SK-N-SH (cell line): ENCODE measurements around the gene SREBF2. TPM values are rescaled to one million over a fixed set of nuclear protein-coding genes. Genes with fewer than 3 reads are reported as not detected.

ENCODE experiments used
- CTCF ChIA-PET: fragments of 300-600, 350-600 bp; formaldehyde crosslinking; extraction: SDS; loops from one replicate; lab custom pipeline; 2021; lab: Yijun Ruan, JAX
- POLR2A ChIA-PET: fragments of 350-600 bp; sonication (Branson Sonifier 250); formaldehyde crosslinking; extraction: SDS; loops from one replicate; lab custom pipeline; 2020; ENCODE audit warnings: antibody characterized with exemption, inconsistent platforms; lab: Yijun Ruan, JAX
- DNase-seq: peaks from one replicate; pipeline ENCODE4 v3.0.0; 2012
- H2AFZ ChIP-seq: fragments of 200-600 bp; sonication (generic); 2 replicates; pipeline ENCODE4 v1.8.1; 2016; ENCODE audit warnings: antibody characterized with exemption, mild to moderate bottlenecking, low read depth
- H3F3A ChIP-seq: fragments of 200-600 bp; sonication (generic); replicated peaks from 2 replicates; pipeline ENCODE3; 2016; ENCODE audit warnings: antibody characterized with exemption, mild to moderate bottlenecking; ENCODE audit not compliant: insufficient read depth
- H3K27ac ChIP-seq, 2 experiments: fragments of 200-500 bp in 1 of 2; fragments of 200-600 bp in 1 of 2; sonication (Bioruptor generic) in 1 of 2; sonication (generic), shearing (Covaris generic) in 1 of 2; 2 replicates each; pipeline versions ENCODE4 v1.5.1 to v1.6.1; 2014 to 2016; ENCODE audit warnings: low read depth in 2 of 2, inconsistent platforms in 1 of 2, low read length in 1 of 2, mild to moderate bottlenecking in 1 of 2, mixed read lengths in 1 of 2
- H3K27me3 ChIP-seq: fragments of 200-600 bp; sonication (generic), shearing (Covaris generic); 2 replicates; pipeline ENCODE4 v1.6.1; 2016; ENCODE audit warnings: mixed run types; ENCODE audit not compliant: insufficient read depth
- H3K36me3 ChIP-seq, 2 experiments: fragments of 200-500 bp in 1 of 2; fragments of 200-600 bp in 1 of 2; sonication (Bioruptor generic) in 1 of 2; sonication (generic) in 1 of 2; replicated peaks in 1 of 2; 2 replicates each; pipeline versions ENCODE3 to v1.5.1; 2014 to 2016; ENCODE audit warnings: low read length in 1 of 2, mild to moderate bottlenecking in 1 of 2; ENCODE audit not compliant: insufficient read depth in 2 of 2, control insufficient read depth in 1 of 2
- H3K4me1 ChIP-seq, 2 experiments: fragments of 200-500 bp in 1 of 2; fragments of 200-600 bp in 1 of 2; sonication (Bioruptor generic) in 1 of 2; sonication (generic), shearing (Covaris generic) in 1 of 2; 2 replicates each; pipeline versions ENCODE4 v1.5.1 to v1.6.1; 2014 to 2016; ENCODE audit warnings: low read depth in 1 of 2, low read length in 1 of 2, mixed run types in 1 of 2; ENCODE audit not compliant: insufficient read depth in 2 of 2, control insufficient read depth in 1 of 2
- H3K4me2 ChIP-seq: fragments of 200-600 bp; sonication (generic), shearing (Covaris generic); 2 replicates; pipeline ENCODE4 v1.6.1; 2017; ENCODE audit warnings: mixed run types
- H3K4me3 ChIP-seq, 2 experiments: fragments of 200-500 bp in 1 of 2; fragments of 200-600 bp in 1 of 2; sonication (Bioruptor generic) in 1 of 2; sonication (generic), shearing (Covaris generic) in 1 of 2; 2 replicates each; pipeline versions ENCODE4 v1.5.1 to v1.8.1; 2014 to 2016; ENCODE audit warnings: low read depth in 2 of 2, inconsistent platforms in 1 of 2, low read length in 1 of 2, mild to moderate bottlenecking in 1 of 2, mixed read lengths in 1 of 2, moderate library complexity in 1 of 2
- H3K79me2 ChIP-seq: fragments of 200-600 bp; sonication (generic); 2 replicates; pipeline ENCODE4 v1.8.1; 2017; ENCODE audit warnings: mild to moderate bottlenecking; ENCODE audit not compliant: insufficient read depth
- H3K9ac ChIP-seq: fragments of 200-600 bp; sonication (generic); 2 replicates; pipeline ENCODE4 v1.6.1; 2017; ENCODE audit warnings: mixed run types
- H3K9me2 ChIP-seq: fragments of 200-600 bp; sonication (generic); 2 replicates; pipeline ENCODE4 v1.6.1; 2017; ENCODE audit warnings: mixed run types
- H3K9me3 ChIP-seq: fragments of 200-600 bp; sonication (generic); 2 replicates; pipeline ENCODE4 v1.6.1; 2017; ENCODE audit warnings: mixed run types, mild to moderate bottlenecking, moderate library complexity
- H4K20me1 ChIP-seq: fragments of 200-600 bp; sonication (generic); 2 replicates; pipeline ENCODE4 v1.6.1; 2017; ENCODE audit warnings: mild to moderate bottlenecking, mixed run types; ENCODE audit not compliant: insufficient read depth
- CHD2 ChIP-seq: fragments of 150-350 bp; IDR thresholded peaks from 2 replicates; pipeline ENCODE4 v1.6.1; 2018; ENCODE audit warnings: low read length; ENCODE audit not compliant: partially characterized antibody
- CTCF ChIP-seq: fragments of 200-600 bp; sonication (generic); IDR thresholded peaks from 2 replicates; pipeline ENCODE4 v1.6.1; 2017; ENCODE audit warnings: antibody characterized with exemption, mild to moderate bottlenecking, moderate library complexity
- ELF1 ChIP-seq: IDR thresholded peaks from 2 replicates; pipeline ENCODE4 v1.4.0; 2012
- FOXJ3 ChIP-seq: sonication (generic); formaldehyde crosslinking; IDR thresholded peaks from 2 replicates; pipeline ENCODE4 v1.5.1; 2020; ENCODE audit warnings: mild to moderate bottlenecking, missing genetic modification reagents
- GATA2 ChIP-seq: sonication (generic); formaldehyde crosslinking; IDR thresholded peaks from 2 replicates; pipeline ENCODE4 v1.5.0; 2020; ENCODE audit warnings: mild to moderate bottlenecking, missing genetic modification reagents
- NFIC ChIP-seq: IDR thresholded peaks from 2 replicates; pipeline ENCODE4 v1.4.0; 2012; ENCODE audit warnings: borderline replicate concordance
- PBX3 ChIP-seq: IDR thresholded peaks from 2 replicates; pipeline ENCODE4; 2012
- RCOR1 ChIP-seq: fragments of 150-350 bp; IDR thresholded peaks from 2 replicates; pipeline ENCODE4 v1.6.1; 2017; ENCODE audit warnings: antibody characterized with exemption, low read length
- TAF1 ChIP-seq: IDR thresholded peaks from 2 replicates; pipeline ENCODE4 v1.6.1; 2012; ENCODE audit warnings: low read depth, mild to moderate bottlenecking, low read length, moderate library complexity, borderline replicate concordance
- TCF12 ChIP-seq: IDR thresholded peaks from 2 replicates; pipeline ENCODE4 v1.4.0; 2012
- ZBTB33 ChIP-seq: IDR thresholded peaks from 2 replicates; pipeline ENCODE4 v1.4.0; 2012; ENCODE audit warnings: low read depth, borderline replicate concordance
- WGBS: methylation state at CpG from one replicate; pipeline ENCODE4 v1.1.6; 2017; ENCODE audit warnings: low lambda C conversion rate; 5-methylcytosine and 5-hydroxymethylcytosine counted together
- polyA plus RNA-seq, 3 experiments: library from polyadenylated mRNA; depleted of rRNA; stranded (reverse); fragments of >200 nt; gene quantifications; 2 replicates each; pipeline ENCODE4 v1.2.3, GENCODE V29; 2012

Gene SREBF2
- polyA plus RNA-seq, 1 of the 3 experiments (the other 2 are of a cell fraction), result 7.5 TPM

GRCh38 chr22:41911001-41911611 is 78.2 kb downstream of the SREBF2 start (continued):
- TF ChIP-seq PBX3 (no peak), FOXJ3 (CRISPR knock-in tag) (no peak), GATA2 (no peak)

GRCh38 chr22:41912338-41913039 is 79.6 kb downstream of the SREBF2 start:
- ChIA-PET CTCF (interaction anchor here (0.6 to 1.5 kb wide), 4 partner anchors 13 to 215 kb away, joined by 3 to 5 read pairs (median 4); partner anchors contain the start of gene TNFRSF13C), POLR2A (no interaction called here)
- Histone ChIP-seq H3K4me1 (no peaks in the 10 kb centered on the region; a peak in 1 of 4 replicates), H3F3A (no peaks in the 10 kb centered on the region), H3K9me3 (no peaks in the 10 kb centered on the region), H3K4me3 (no peak overlapping the region), H3K9ac (no peak overlapping the region), H4K20me1 (no peaks in the 10 kb centered on the region), H3K4me2 (no peak overlapping the region), H3K27me3 (peaks cover 26% of the 10 kb centered on the region; the same call in 1 of the 2 replicates), H3K79me2 (no peaks in the 10 kb centered on the region), H3K27ac (no peak overlapping the region), H2AFZ (no peak overlapping the region), H3K36me3 (no peaks in the 10 kb centered on the region), H3K9me2 (no peaks in the 10 kb centered on the region)
- no peak for TF ChIP-seq CTCF
- TF ChIP-seq TAF1, result no peak
- TF ChIP-seq FOXJ3 (CRISPR knock-in tag), result no peak
- no peak for TF ChIP-seq TCF12
- WGBS, result no CpG with 5 or more reads among the region's 9 CpGs
- DNase-seq, result no peak

GRCh38 chr22:41913040-41913719 is 80.3 kb downstream of the SREBF2 start:
- Histone ChIP-seq H3K9me3 (no peaks in the 10 kb centered on the region), H3K27me3 (peaks cover 26% of the 10 kb centered on the region; the same call in 1 of the 2 replicates), H3K79me2 (no peaks in the 10 kb centered on the region), H3F3A (no peaks in the 10 kb centered on the region), H2AFZ (no peak overlapping the region), H4K20me1 (no peaks in the 10 kb centered on the region), H3K9ac (no peak overlapping the region), H3K4me1 (peaks cover 0 to 3% of the 10 kb centered on the region in 2 experiments; a peak in 2 of 4 replicates), H3K36me3 (no peaks in the 10 kb centered on the region), H3K4me2 (no peak overlapping the region), H3K4me3 (no peak overlapping the region), H3K9me2 (no peaks in the 10 kb centered on the region), H3K27ac (no peak overlapping the region)
- CTCF ChIA-PET, result interaction anchor here (0.6 to 1.5 kb wide), 4 partner anchors 13 to 314 kb away, joined by 3 to 5 read pairs (median 4); no protein-coding TSS in a partner anchor
- no peak for DNase-seq
- POLR2A ChIA-PET, result no interaction called here
- 60% methylated on average over 3 of the region's 11 CpGs for WGBS
- no peak for TF ChIP-seq CHD2
- no peak for TF ChIP-seq ELF1
- no peak for TF ChIP-seq RCOR1
- no peak for TF ChIP-seq CTCF
- TF ChIP-seq FOXJ3 (CRISPR knock-in tag), result no peak
- no peak for TF ChIP-seq NFIC
- TF ChIP-seq ZBTB33, result no peak
- no peak for TF ChIP-seq TCF12
